Natural killer cell (primary cell): ENCODE results near the gene CXCL3. TPM values are rescaled to one million over a fixed set of nuclear protein-coding genes. Genes with fewer than 3 reads are reported as not detected.

Source experiments
- ATAC-seq, 3 donors: fragments of 150-1000 bp in 2 of 3; fragments of 200-7000 bp in 1 of 3; cut with Tn5 transposase; 1 replicate in 1 of 3; 2 replicates in 2 of 3; pipeline ENCODE4 v1.10.0; 2021; ENCODE audit warnings: mild to moderate bottlenecking in 2 of 3, moderate library complexity in 2 of 3
- DNase-seq, 2 donors: peaks; one replicate each; pipeline versions ENCODE4 v3.0.0 to v3.0.0-alpha.2; 2013 to 2021; ENCODE audit warnings: mixed read lengths in 1 of 2
- H3K27ac ChIP-seq: one replicate; pipeline ENCODE4 v1.5.1; 2013; ENCODE audit warnings: mild to moderate bottlenecking, low read length
- H3K27me3 ChIP-seq: one replicate; pipeline ENCODE4 v1.6.1; 2013; ENCODE audit warnings: low read length; ENCODE audit not compliant: control insufficient read depth, insufficient read depth
- H3K36me3 ChIP-seq: one replicate; pipeline ENCODE4 v1.6.1; 2013; ENCODE audit warnings: low read length; ENCODE audit not compliant: control insufficient read depth, insufficient read depth
- H3K4me1 ChIP-seq: one replicate; pipeline ENCODE4 v1.6.1; 2013; ENCODE audit warnings: low read length; ENCODE audit not compliant: control insufficient read depth, insufficient read depth
- H3K4me3 ChIP-seq: one replicate; pipeline ENCODE4 v1.5.1; 2013; ENCODE audit warnings: low read length
- H3K9me3 ChIP-seq: one replicate; pipeline ENCODE4 v1.6.1; 2013; ENCODE audit warnings: low read length; ENCODE audit not compliant: control insufficient read depth, insufficient read depth
- H3K27ac Mint-ChIP-seq, 2 donors: one replicate each; pipeline ENCODE4 v1.8.0; 2022; ENCODE audit warnings: mild to moderate bottlenecking in 2 of 2, mixed read lengths in 2 of 2, moderate library complexity in 1 of 2
- H3K27me3 Mint-ChIP-seq, 2 donors: one replicate each; pipeline ENCODE4 v1.8.0; 2022; ENCODE audit warnings: low read depth in 2 of 2, mixed read lengths in 2 of 2
- H3K36me3 Mint-ChIP-seq: one replicate; pipeline ENCODE4 v1.8.0; 2022; ENCODE audit warnings: mixed read lengths
- H3K4me1 Mint-ChIP-seq, 2 donors: one replicate each; pipeline ENCODE4 v1.8.0; 2022; ENCODE audit warnings: mixed read lengths in 2 of 2
- H3K4me3 Mint-ChIP-seq: one replicate; pipeline ENCODE4 v1.8.0; 2022; ENCODE audit warnings: mild to moderate bottlenecking, moderate library complexity, mixed read lengths
- H3K9me3 Mint-ChIP-seq, 2 donors: one replicate each; pipeline ENCODE4 v1.8.0; 2022; ENCODE audit warnings: mixed read lengths in 2 of 2
- CTCF ChIP-seq: fragments of 200-600 bp; IDR thresholded peaks from one replicate; pipeline ENCODE4 v1.8.0; 2022; ENCODE audit warnings: antibody characterized with exemption
- WGBS: methylation state at CpG from one replicate; pipeline ENCODE4 v1.1.7; 2013; ENCODE audit warnings: missing lambda C conversion rate; ENCODE audit not compliant: insufficient coverage; 5-methylcytosine and 5-hydroxymethylcytosine counted together
- intact Hi-C: fragments of 100-400 bp; cut with micrococcal nuclease; formaldehyde crosslinking; loops from one replicate; pipeline ENCODE4 v1.14.2; 2022
- total RNA-seq, 4 donors: library from RNA; stranded (reverse); fragments of 120-200 nt in 1 of 4; gene quantifications; one replicate each; pipeline versions ENCODE4 v1.2.3 to v1.2.4, GENCODE V29; 2013 to 2022

The CXCL3 gene
- total RNA-seq, 3 donors from 2014 or later (not counting 1 experiment from before 2014, with no cell fraction given), result 1.1 to 6.6 (median 3.5) TPM

- H3K4me1 ChIP-seq, result no peaks in the 10 kb centered on the region
- H3K36me3 ChIP-seq, result no peaks in the 10 kb centered on the region
- ATAC-seq, result no peak
- no peak for DNase-seq
- intact Hi-C loops, result no loop called here
- no peak overlapping the region for H3K4me3 ChIP-seq
- Mint-ChIP-seq H3K27me3 (no peaks in the 10 kb centered on the region), H3K4me3 (no peak overlapping the region), H3K36me3 (no peaks in the 10 kb centered on the region), H3K9me3 (peaks cover 0 to 2% of the 10 kb centered on the region in 2 donors), H3K4me1 (no peaks in the 10 kb centered on the region), H3K27ac (no peak overlapping the region)
- H3K9me3 ChIP-seq, result no peaks in the 10 kb centered on the region
- 72% methylated on average over 2 of the region's 2 CpGs for WGBS
- H3K27ac ChIP-seq, result no peak overlapping the region
- no peaks in the 10 kb centered on the region for H3K27me3 ChIP-seq
- TF ChIP-seq CTCF, result no peak
These were observed 16.6 kb upstream of the CXCL3 start for GRCh38 chr4:74055096-74055495.

GRCh38 chr4:74054483-74055047 lies 16.1 kb upstream of the CXCL3 start:
- no peak overlapping the region for H3K27ac ChIP-seq
- H3K9me3 ChIP-seq, result no peaks in the 10 kb centered on the region
- ATAC-seq (no peak), DNase-seq (no peak)
- WGBS, result 0% methylated on average over 1 of the region's 1 CpG
- H3K4me3 ChIP-seq, result no peak overlapping the region
- H3K27me3 ChIP-seq, result no peaks in the 10 kb centered on the region
- H3K9me3 Mint-ChIP-seq, result peaks cover 0 to 2% of the 10 kb centered on the region in 2 donors
- H3K27ac Mint-ChIP-seq, result no peak overlapping the region
- TF ChIP-seq CTCF, result no peak
- no peaks in the 10 kb centered on the region for H3K4me1 Mint-ChIP-seq
- no peaks in the 10 kb centered on the region for H3K36me3 Mint-ChIP-seq
- intact Hi-C loops, result no loop called here
- no peaks in the 10 kb centered on the region for H3K36me3 ChIP-seq
- no peaks in the 10 kb centered on the region for H3K27me3 Mint-ChIP-seq
- no peaks in the 10 kb centered on the region for H3K4me1 ChIP-seq
- no peak overlapping the region for H3K4me3 Mint-ChIP-seq

- H3K9me3 Mint-ChIP-seq, result peaks cover 6 to 10% of the 10 kb centered on the region in 2 donors
- no peaks in the 10 kb centered on the region for H3K27me3 ChIP-seq
- H3K27ac Mint-ChIP-seq, result no peak overlapping the region
- no peaks in the 10 kb centered on the region for H3K9me3 ChIP-seq
- no CpG with 5 or more reads among the region's 1 CpG for whole genome bisulfite sequencing
- no peak overlapping the region for H3K27ac ChIP-seq
- DNase-seq (no peak), ATAC-seq (no peak)
- no peaks in the 10 kb centered on the region for H3K36me3 Mint-ChIP-seq
- no peak for TF ChIP-seq CTCF
- no peak overlapping the region for H3K4me3 ChIP-seq
- H3K4me1 Mint-ChIP-seq, result no peaks in the 10 kb centered on the region
- H3K4me3 Mint-ChIP-seq, result no peak overlapping the region
- H3K4me1 ChIP-seq, result no peaks in the 10 kb centered on the region
- H3K36me3 ChIP-seq, result no peaks in the 10 kb centered on the region
- H3K27me3 Mint-ChIP-seq, result peaks cover 0 to 2% of the 10 kb centered on the region in 2 donors
- intact Hi-C loops, result no loop called here
These were observed 8.7 kb upstream of the CXCL3 start for GRCh38 chr4:74047152-74047551.

GRCh38 chr4:74045772-74046171 lies 7.3 kb upstream of the CXCL3 start:
- Histone ChIP-seq H3K4me1 (no peaks in the 10 kb centered on the region), H3K4me3 (no peak overlapping the region), H3K36me3 (no peaks in the 10 kb centered on the region), H3K9me3 (no peaks in the 10 kb centered on the region), H3K27me3 (no peaks in the 10 kb centered on the region), H3K27ac (no peak overlapping the region)
- DNase-seq, result no peak
- 100% methylated on average over 1 of the region's 2 CpGs for WGBS
- Mint-ChIP-seq H3K9me3 (peaks cover 6 to 8% of the 10 kb centered on the region in 2 donors), H3K4me1 (no peaks in the 10 kb centered on the region), H3K27me3 (peaks cover 2 to 4% of the 10 kb centered on the region in 2 donors), H3K36me3 (no peaks in the 10 kb centered on the region), H3K27ac (no peak overlapping the region), H3K4me3 (no peak overlapping the region)
- intact Hi-C loops, result no loop called here
- TF ChIP-seq CTCF, result no peak
- ATAC-seq, result no peak
